HEK293 (cell line): Measurements from ENCODE around the gene SMURF1.

ENCODE experiments used
- GLIS2 ChIP-seq: fragments of 450-650 bp; formaldehyde crosslinking; IDR thresholded peaks from 2 replicates; pipeline ENCODE4 v1.5.1; 2016; ENCODE audit warnings: missing biosample characterization, missing genetic modification characterization
- MYNN ChIP-seq: fragments of 450-650 bp; formaldehyde crosslinking; IDR thresholded peaks from 2 replicates; pipeline ENCODE4 v1.5.1; 2016; ENCODE audit warnings: missing biosample characterization, missing genetic modification characterization, borderline replicate concordance
- MZF1 ChIP-seq: fragments of 450-650 bp; formaldehyde crosslinking; IDR thresholded peaks from 2 replicates; pipeline ENCODE4 v1.5.1; 2017; ENCODE audit warnings: missing biosample characterization, missing genetic modification characterization, borderline replicate concordance
- OSR2 ChIP-seq: fragments of 450-650 bp; formaldehyde crosslinking; IDR thresholded peaks from 2 replicates; pipeline ENCODE4 v1.5.1; 2016; ENCODE audit warnings: missing biosample characterization, missing genetic modification characterization
- ZNF10 ChIP-seq: fragments of 450-650 bp; formaldehyde crosslinking; IDR thresholded peaks from 2 replicates; pipeline ENCODE4 v1.5.1; 2017; ENCODE audit warnings: missing biosample characterization, missing genetic modification characterization
- ZNF121 ChIP-seq: fragments of 450-650 bp; formaldehyde crosslinking; IDR thresholded peaks from 2 replicates; pipeline ENCODE4 v1.5.1; 2016; ENCODE audit warnings: missing biosample characterization, missing genetic modification characterization
- ZNF175 ChIP-seq: fragments of 450-650 bp; formaldehyde crosslinking; IDR thresholded peaks from 2 replicates; pipeline ENCODE4 v1.5.1; 2016; ENCODE audit warnings: missing biosample characterization, missing genetic modification characterization
- ZNF266 ChIP-seq: fragments of 450-650 bp; formaldehyde crosslinking; IDR thresholded peaks from 2 replicates; pipeline ENCODE4 v1.5.1; 2016; ENCODE audit warnings: missing biosample characterization, missing genetic modification characterization, low read depth
- ZNF292 ChIP-seq: fragments of 450-650 bp; formaldehyde crosslinking; IDR thresholded peaks from 2 replicates; pipeline ENCODE4 v1.5.1; 2016; ENCODE audit warnings: low read depth, missing biosample characterization, missing genetic modification characterization, borderline replicate concordance
- ZNF37A ChIP-seq: fragments of 450-650 bp; IDR thresholded peaks from 2 replicates; pipeline ENCODE4 v1.5.1; 2018; ENCODE audit warnings: missing biosample characterization, missing genetic modification characterization
- ZNF624 ChIP-seq: fragments of 450-650 bp; formaldehyde crosslinking; IDR thresholded peaks from 2 replicates; pipeline ENCODE4 v1.5.1; 2017; ENCODE audit warnings: missing biosample characterization, missing genetic modification characterization
- TF ChIP-seq, protein P1 (sequence below): fragments of 450-650 bp; formaldehyde crosslinking; IDR thresholded peaks from 2 replicates; pipeline ENCODE4 v1.5.1; 2016; ENCODE audit warnings: missing biosample characterization, missing genetic modification characterization
- TF ChIP-seq, protein P2 (sequence below): sonication (generic); formaldehyde crosslinking; IDR thresholded peaks from 2 replicates; pipeline ENCODE4 v1.8.1; 2022; ENCODE audit warnings: mild to moderate bottlenecking, moderate library complexity, missing genetic modification reagents
- TF ChIP-seq, protein P3 (sequence below): fragments of 450-650 bp; formaldehyde crosslinking; IDR thresholded peaks from 2 replicates; pipeline ENCODE4 v1.5.1; 2016; ENCODE audit warnings: missing biosample characterization, missing genetic modification characterization

DNA sequence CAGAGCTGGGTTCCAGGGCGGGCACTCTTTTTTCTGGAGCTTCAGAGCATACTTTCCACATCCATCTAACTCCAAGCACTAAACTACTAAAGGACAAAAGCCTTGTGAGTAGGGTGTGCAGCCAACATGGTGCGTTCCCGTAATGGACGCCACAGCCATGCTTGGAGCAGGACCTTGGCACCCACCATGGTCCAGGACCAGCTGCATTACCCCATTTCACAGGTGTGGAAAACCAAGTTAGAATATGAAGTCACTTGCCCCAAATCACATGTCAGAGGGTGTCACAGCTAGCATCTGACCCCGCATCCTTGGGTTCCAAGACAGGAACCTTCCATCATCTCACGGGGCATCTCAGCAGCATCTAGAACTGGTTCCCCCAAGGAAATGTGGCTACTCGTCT, 112.4 kb downstream of the SMURF1 start:
- TF ChIP-seq, protein P1, sequence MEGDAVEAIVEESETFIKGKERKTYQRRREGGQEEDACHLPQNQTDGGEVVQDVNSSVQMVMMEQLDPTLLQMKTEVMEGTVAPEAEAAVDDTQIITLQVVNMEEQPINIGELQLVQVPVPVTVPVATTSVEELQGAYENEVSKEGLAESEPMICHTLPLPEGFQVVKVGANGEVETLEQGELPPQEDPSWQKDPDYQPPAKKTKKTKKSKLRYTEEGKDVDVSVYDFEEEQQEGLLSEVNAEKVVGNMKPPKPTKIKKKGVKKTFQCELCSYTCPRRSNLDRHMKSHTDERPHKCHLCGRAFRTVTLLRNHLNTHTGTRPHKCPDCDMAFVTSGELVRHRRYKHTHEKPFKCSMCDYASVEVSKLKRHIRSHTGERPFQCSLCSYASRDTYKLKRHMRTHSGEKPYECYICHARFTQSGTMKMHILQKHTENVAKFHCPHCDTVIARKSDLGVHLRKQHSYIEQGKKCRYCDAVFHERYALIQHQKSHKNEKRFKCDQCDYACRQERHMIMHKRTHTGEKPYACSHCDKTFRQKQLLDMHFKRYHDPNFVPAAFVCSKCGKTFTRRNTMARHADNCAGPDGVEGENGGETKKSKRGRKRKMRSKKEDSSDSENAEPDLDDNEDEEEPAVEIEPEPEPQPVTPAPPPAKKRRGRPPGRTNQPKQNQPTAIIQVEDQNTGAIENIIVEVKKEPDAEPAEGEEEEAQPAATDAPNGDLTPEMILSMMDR (tag by site-specific recombination): no peak
- TF ChIP-seq ZNF266 (no peak), OSR2 (tag by site-specific recombination) (no peak), MZF1 (tag by site-specific recombination) (no peak), ZNF175 (no peak), ZNF10 (tag by site-specific recombination) (no peak), ZNF292 (no peak), ZNF624 (no peak), MYNN (tag by site-specific recombination) (no peak), ZNF37A (tag by site-specific recombination) (no peak), GLIS2 (tag by site-specific recombination) (no peak), ZNF121 (no peak)
- TF ChIP-seq, protein P2, sequence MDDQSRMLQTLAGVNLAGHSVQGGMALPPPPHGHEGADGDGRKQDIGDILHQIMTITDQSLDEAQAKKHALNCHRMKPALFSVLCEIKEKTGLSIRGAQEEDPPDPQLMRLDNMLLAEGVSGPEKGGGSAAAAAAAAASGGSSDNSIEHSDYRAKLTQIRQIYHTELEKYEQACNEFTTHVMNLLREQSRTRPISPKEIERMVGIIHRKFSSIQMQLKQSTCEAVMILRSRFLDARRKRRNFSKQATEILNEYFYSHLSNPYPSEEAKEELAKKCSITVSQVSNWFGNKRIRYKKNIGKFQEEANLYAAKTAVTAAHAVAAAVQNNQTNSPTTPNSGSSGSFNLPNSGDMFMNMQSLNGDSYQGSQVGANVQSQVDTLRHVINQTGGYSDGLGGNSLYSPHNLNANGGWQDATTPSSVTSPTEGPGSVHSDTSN (CRISPR knock-in tag): no peak
- TF ChIP-seq, protein P3, sequence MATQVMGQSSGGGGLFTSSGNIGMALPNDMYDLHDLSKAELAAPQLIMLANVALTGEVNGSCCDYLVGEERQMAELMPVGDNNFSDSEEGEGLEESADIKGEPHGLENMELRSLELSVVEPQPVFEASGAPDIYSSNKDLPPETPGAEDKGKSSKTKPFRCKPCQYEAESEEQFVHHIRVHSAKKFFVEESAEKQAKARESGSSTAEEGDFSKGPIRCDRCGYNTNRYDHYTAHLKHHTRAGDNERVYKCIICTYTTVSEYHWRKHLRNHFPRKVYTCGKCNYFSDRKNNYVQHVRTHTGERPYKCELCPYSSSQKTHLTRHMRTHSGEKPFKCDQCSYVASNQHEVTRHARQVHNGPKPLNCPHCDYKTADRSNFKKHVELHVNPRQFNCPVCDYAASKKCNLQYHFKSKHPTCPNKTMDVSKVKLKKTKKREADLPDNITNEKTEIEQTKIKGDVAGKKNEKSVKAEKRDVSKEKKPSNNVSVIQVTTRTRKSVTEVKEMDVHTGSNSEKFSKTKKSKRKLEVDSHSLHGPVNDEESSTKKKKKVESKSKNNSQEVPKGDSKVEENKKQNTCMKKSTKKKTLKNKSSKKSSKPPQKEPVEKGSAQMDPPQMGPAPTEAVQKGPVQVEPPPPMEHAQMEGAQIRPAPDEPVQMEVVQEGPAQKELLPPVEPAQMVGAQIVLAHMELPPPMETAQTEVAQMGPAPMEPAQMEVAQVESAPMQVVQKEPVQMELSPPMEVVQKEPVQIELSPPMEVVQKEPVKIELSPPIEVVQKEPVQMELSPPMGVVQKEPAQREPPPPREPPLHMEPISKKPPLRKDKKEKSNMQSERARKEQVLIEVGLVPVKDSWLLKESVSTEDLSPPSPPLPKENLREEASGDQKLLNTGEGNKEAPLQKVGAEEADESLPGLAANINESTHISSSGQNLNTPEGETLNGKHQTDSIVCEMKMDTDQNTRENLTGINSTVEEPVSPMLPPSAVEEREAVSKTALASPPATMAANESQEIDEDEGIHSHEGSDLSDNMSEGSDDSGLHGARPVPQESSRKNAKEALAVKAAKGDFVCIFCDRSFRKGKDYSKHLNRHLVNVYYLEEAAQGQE (tag by site-specific recombination): no peak
